BLaER1 treated with 17β-estradiol and CSF1 and Interleukin-3, amounts not matched to agents 10 nM and 100 nM (cell line): ENCODE results near the gene ANKRD13B.

Source experiments
- H3K27ac ChIP-seq, 11 experiments: shearing (Covaris generic); formaldehyde crosslinking; 2 replicates each; pipeline ENCODE4 v1.8.1; 2022
- H3K27me3 ChIP-seq, 11 experiments: shearing (Covaris generic); formaldehyde crosslinking; 2 replicates each; pipeline ENCODE4 v1.8.1; 2022
- H3K36me3 ChIP-seq, 11 experiments: shearing (Covaris generic); formaldehyde crosslinking; 2 replicates each; pipeline ENCODE4 v1.8.1; 2022
- H3K4me1 ChIP-seq, 10 experiments: shearing (Covaris generic); formaldehyde crosslinking; 2 replicates each; pipeline ENCODE4 v1.8.1; 2022
- H3K4me2 ChIP-seq, 11 experiments: shearing (Covaris generic); formaldehyde crosslinking; 2 replicates each; pipeline ENCODE4 v1.8.1; 2022
- H3K4me3 ChIP-seq, 10 experiments: shearing (Covaris generic); formaldehyde crosslinking; 2 replicates each; pipeline ENCODE4 v1.8.1; 2022
- H3K9ac ChIP-seq, 11 experiments: shearing (Covaris generic); formaldehyde crosslinking; 2 replicates each; pipeline ENCODE4 v1.8.1; 2022
- H3K9me3 ChIP-seq, 11 experiments: shearing (Covaris generic); formaldehyde crosslinking; replicated peaks in 1 of 11; 2 replicates each; pipeline ENCODE4 v1.8.1; 2022
- H4K20me1 ChIP-seq, 11 experiments: shearing (Covaris generic); formaldehyde crosslinking; 2 replicates each; pipeline ENCODE4 v1.8.1; 2022
- Cebpa-rat ChIP-seq, 11 experiments: shearing (Covaris generic); IDR thresholded peaks; 2 replicates each; pipeline ENCODE4 v1.8.1; 2022

The ANKRD13B gene

GRCh38 chr17:29608986-29609385, 16.1 kb downstream of the ANKRD13B start:
- H3K9ac ChIP-seq = peak overlapping the region in 1 of 11 experiments; percentile 5; a peak in 3 of 22 replicates

DNA sequence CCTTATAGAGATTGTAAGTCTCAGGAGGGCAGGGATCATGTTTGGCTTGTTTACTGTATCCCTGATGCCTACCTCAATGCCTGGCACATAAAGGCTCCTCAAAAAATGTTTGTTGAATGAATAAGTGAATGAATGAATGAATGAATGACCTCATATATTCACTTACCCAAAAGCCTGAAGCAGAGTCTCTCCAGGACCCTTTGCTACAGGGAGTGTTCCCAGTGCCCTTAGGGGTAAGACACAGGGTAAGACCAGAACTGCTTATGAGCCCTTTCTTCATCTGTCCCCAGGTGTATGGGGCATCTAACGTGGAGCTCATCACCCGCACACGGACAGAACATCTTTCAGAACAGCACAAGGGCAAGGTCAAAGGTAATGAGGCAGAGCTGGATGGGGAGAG, 17.5 kb downstream of the ANKRD13B start:
- no peak overlapping the region for H3K9ac ChIP-seq
- peaks cover 0 to 77% (median 26%) of the 10 kb centered on the region in 11 experiments; a peak in 15 of 22 replicates for H4K20me1 ChIP-seq
- H3K36me3 ChIP-seq = peaks cover 0 to 50% (median 32%) of the 10 kb centered on the region in 11 experiments; a peak in 17 of 22 replicates
- peaks cover 19 to 62% (median 45%) of the 10 kb centered on the region in 10 experiments for H3K4me1 ChIP-seq
- TF ChIP-seq Cebpa-rat (IDR thresholded peaks at IDR 0.05) = no peak
- H3K9me3 ChIP-seq = peaks cover 0 to 5% (median 0%) of the 10 kb centered on the region in 11 experiments; a peak in 1 of 22 replicates
- no peak overlapping the region for H3K4me2 ChIP-seq
- peaks cover 0 to 6% (median 0%) of the 10 kb centered on the region in 11 experiments; a peak in 5 of 22 replicates for H3K27me3 ChIP-seq
- H3K4me3 ChIP-seq = no peak overlapping the region
- H3K27ac ChIP-seq = no peak overlapping the region

More at GRCh38 chr17:29608986-29609385, 16.1 kb downstream of the ANKRD13B start:
- no peak for TF ChIP-seq Cebpa-rat (IDR thresholded peaks at IDR 0.05)
- H3K9me3 ChIP-seq = peaks cover 0 to 5% (median 0%) of the 10 kb centered on the region in 11 experiments; a peak in 1 of 22 replicates
- peaks cover 5 to 48% (median 31%) of the 10 kb centered on the region in 10 experiments for H3K4me1 ChIP-seq
- H3K36me3 ChIP-seq = peaks cover 0 to 50% (median 32%) of the 10 kb centered on the region in 11 experiments; a peak in 17 of 22 replicates
- peak overlapping the region in 1 of 11 experiments; percentile 28; a peak in 1 of 22 replicates for H3K4me2 ChIP-seq
- no peaks in the 10 kb centered on the region; a peak in 1 of 22 replicates for H3K27me3 ChIP-seq
- H3K4me3 ChIP-seq = no peak overlapping the region
- peaks cover 0 to 68% (median 18%) of the 10 kb centered on the region in 11 experiments; a peak in 13 of 22 replicates for H4K20me1 ChIP-seq
- 0 out of 22 replicates have a peak overlapping the region, but pooled peaks of 1 of the 11 experiments have one; percentile 8 for H3K27ac ChIP-seq

DNA sequence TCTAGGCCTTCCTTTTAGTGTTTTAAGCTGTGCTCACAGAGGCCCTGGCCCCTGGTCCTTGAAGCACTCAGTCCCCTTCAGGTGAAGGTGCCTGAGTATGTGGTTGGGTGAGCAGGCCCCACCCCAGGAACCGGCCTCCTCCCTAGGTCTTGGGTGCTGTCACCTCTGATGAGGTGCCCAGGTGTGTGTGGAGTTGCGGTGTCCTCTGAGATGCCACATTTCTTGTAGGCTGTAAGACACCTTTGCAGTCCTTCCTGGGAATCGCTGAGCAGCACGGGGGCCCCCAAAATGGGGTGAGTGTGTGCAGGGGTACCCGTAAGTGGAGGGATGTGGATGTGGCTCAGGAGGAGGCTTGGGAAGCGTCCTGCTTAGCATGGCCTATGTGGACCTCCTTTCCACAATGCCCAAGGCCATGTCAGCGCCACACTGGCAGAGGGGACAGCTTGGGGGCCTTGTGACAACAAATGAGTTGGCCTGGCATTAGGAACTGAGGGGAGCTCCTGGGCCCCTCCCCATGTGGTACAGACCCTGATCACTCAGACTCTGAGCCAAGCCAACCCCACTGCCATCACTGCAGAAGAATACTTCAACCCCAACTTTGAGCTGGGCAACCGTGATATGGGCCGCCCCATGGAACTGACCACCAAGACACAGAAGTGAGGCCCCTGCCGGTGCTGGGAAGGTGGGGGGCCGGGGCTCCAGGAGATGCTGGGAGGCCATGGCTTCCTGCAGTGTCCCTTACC, 18.6 kb downstream of the ANKRD13B start:
- no peak overlapping the region for H3K4me3 ChIP-seq
- H3K4me1 ChIP-seq = peaks cover 28 to 73% (median 56%) of the 10 kb centered on the region in 10 experiments
- H3K27me3 ChIP-seq = peaks cover 8 to 17% (median 10%) of the 10 kb centered on the region in 11 experiments
- H3K4me2 ChIP-seq = no peak overlapping the region
- H4K20me1 ChIP-seq = peaks cover 0 to 83% (median 34%) of the 10 kb centered on the region in 11 experiments; a peak in 18 of 22 replicates
- H3K9ac ChIP-seq = no peak overlapping the region
- no peak overlapping the region for H3K27ac ChIP-seq
- peaks cover 0 to 5% (median 0%) of the 10 kb centered on the region in 11 experiments; a peak in 1 of 22 replicates for H3K9me3 ChIP-seq
- peaks cover 0 to 50% (median 32%) of the 10 kb centered on the region in 11 experiments; a peak in 17 of 22 replicates for H3K36me3 ChIP-seq
- no peak for TF ChIP-seq Cebpa-rat (IDR thresholded peaks at IDR 0.05)

GRCh38 chr17:29612094-29612403, 19.1 kb downstream of the ANKRD13B start:
- Histone ChIP-seq H3K4me1 (peaks cover 33 to 76% (median 60%) of the 10 kb centered on the region in 10 experiments), H3K9me3 (peaks cover 0 to 5% (median 0%) of the 10 kb centered on the region in 11 experiments; a peak in 1 of 22 replicates), H3K36me3 (peaks cover 0 to 50% (median 32%) of the 10 kb centered on the region in 11 experiments; a peak in 17 of 22 replicates), H4K20me1 (peaks cover 0 to 83% (median 36%) of the 10 kb centered on the region in 11 experiments; a peak in 18 of 22 replicates), H3K4me3 (no peak overlapping the region), H3K9ac (no peak overlapping the region), H3K27ac (no peak overlapping the region), H3K4me2 (no peak overlapping the region), H3K27me3 (peaks cover 13 to 23% (median 16%) of the 10 kb centered on the region in 11 experiments)
- TF ChIP-seq Cebpa-rat (IDR thresholded peaks at IDR 0.05) = no peak

DNA sequence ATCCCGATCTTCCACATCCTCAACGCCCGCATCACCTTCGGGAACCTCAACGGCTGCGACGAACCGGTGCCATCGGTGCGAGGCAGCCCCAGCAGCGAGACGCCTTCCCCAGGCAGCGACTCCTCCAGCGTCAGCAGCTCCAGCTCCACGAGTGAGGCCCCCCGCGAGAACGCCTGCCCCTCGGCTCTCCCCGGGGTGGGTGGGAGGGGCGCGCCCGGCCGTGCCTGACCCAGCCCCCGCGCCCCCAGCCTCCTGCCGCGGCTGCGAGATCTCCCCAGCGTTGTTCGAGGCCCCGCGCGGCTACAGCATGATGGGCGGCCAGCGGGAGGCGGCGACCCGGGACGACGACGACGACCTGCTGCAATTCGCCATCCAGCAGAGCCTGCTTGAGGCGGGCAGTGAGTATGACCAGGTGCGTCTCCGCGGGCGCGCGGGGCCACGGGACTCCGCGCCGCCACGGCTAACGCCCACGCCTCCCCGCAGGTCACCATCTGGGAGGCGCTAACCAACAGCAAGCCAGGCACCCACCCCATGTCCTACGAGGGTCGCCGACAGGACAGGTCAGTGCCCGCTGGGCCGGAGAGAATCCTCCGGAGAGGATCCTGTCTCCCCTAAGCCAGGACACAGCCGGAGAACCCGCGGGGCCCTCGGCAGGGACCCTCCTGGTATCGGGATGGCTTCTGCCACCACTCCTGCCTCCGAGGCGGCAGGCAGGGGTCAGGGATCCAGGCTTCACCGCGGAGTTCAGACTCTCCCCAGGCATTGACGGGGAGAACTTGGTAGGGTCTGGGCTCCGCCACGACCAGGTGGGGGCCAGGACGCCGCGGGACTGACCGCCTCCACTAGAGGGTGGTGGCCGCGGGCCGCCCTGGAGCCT, 19.7 kb downstream of the ANKRD13B start:
- H3K4me2 ChIP-seq = peak overlapping the region; percentile 92 to 98 (median 95); a peak in 21 of 22 replicates
- H3K9ac ChIP-seq = peak overlapping the region in 5 of 11 experiments; percentile 35 to 57 (median 40); a peak in 7 of 22 replicates
- peaks cover 0 to 78% (median 30%) of the 10 kb centered on the region in 11 experiments; a peak in 18 of 22 replicates for H4K20me1 ChIP-seq
- peaks cover 0 to 5% (median 0%) of the 10 kb centered on the region in 11 experiments; a peak in 1 of 22 replicates for H3K9me3 ChIP-seq
- peak overlapping the region in 6 of 11 experiments; percentile 13 to 50 (median 38); a peak in 6 of 22 replicates for H3K27ac ChIP-seq
- H3K36me3 ChIP-seq = peaks cover 0 to 49% (median 32%) of the 10 kb centered on the region in 11 experiments; a peak in 17 of 22 replicates
- no peak for TF ChIP-seq Cebpa-rat (IDR thresholded peaks at IDR 0.05)
- H3K4me1 ChIP-seq = peaks cover 39 to 76% (median 60%) of the 10 kb centered on the region in 10 experiments
- H3K27me3 ChIP-seq = peaks cover 13 to 28% (median 21%) of the 10 kb centered on the region in 11 experiments
- peak overlapping the region in 4 of 10 experiments; percentile 40 to 52 (median 46); a peak in 6 of 20 replicates for H3K4me3 ChIP-seq

GRCh38 chr17:29613352-29613837, 20.5 kb downstream of the ANKRD13B start:
- H3K27ac ChIP-seq = peak overlapping the region in 6 of 11 experiments; percentile 13 to 50 (median 42); a peak in 6 of 22 replicates
- peaks cover 0 to 71% (median 22%) of the 10 kb centered on the region in 11 experiments; a peak in 18 of 22 replicates for H4K20me1 ChIP-seq
- TF ChIP-seq Cebpa-rat (IDR thresholded peaks at IDR 0.05) = no peak
- H3K4me2 ChIP-seq = peak overlapping the region; percentile 92 to 98 (median 95)
- H3K27me3 ChIP-seq = peaks cover 13 to 28% (median 22%) of the 10 kb centered on the region in 11 experiments
- H3K9ac ChIP-seq = peak overlapping the region in 10 of 11 experiments; percentile 17 to 65 (median 38); a peak in 18 of 22 replicates
- peaks cover 0 to 5% (median 0%) of the 10 kb centered on the region in 11 experiments; a peak in 1 of 22 replicates for H3K9me3 ChIP-seq
- H3K4me1 ChIP-seq = peaks cover 43 to 76% (median 63%) of the 10 kb centered on the region in 10 experiments
- peak overlapping the region in 5 of 10 experiments; percentile 13 to 52 (median 41); a peak in 9 of 20 replicates for H3K4me3 ChIP-seq
- peaks cover 0 to 42% (median 32%) of the 10 kb centered on the region in 11 experiments; a peak in 17 of 22 replicates for H3K36me3 ChIP-seq

- H3K9ac ChIP-seq = peak overlapping the region in 10 of 11 experiments; percentile 17 to 65 (median 38); a peak in 16 of 22 replicates
- peak overlapping the region; percentile 92 to 98 (median 95) for H3K4me2 ChIP-seq
- H3K4me1 ChIP-seq = peaks cover 48 to 76% (median 67%) of the 10 kb centered on the region in 10 experiments
- peaks cover 0 to 37% (median 29%) of the 10 kb centered on the region in 11 experiments; a peak in 17 of 22 replicates for H3K36me3 ChIP-seq
- peak overlapping the region in 3 of 11 experiments; percentile 9 to 39 (median 19); a peak in 3 of 22 replicates for H3K27ac ChIP-seq
- no peak for TF ChIP-seq Cebpa-rat (IDR thresholded peaks at IDR 0.05)
- peaks cover 13 to 28% (median 22%) of the 10 kb centered on the region in 11 experiments for H3K27me3 ChIP-seq
- H3K9me3 ChIP-seq = peaks cover 0 to 5% (median 0%) of the 10 kb centered on the region in 11 experiments; a peak in 1 of 22 replicates
- H4K20me1 ChIP-seq = peaks cover 0 to 66% (median 22%) of the 10 kb centered on the region in 11 experiments; a peak in 18 of 22 replicates
- peak overlapping the region in 5 of 10 experiments; percentile 13 to 52 (median 41); a peak in 7 of 20 replicates for H3K4me3 ChIP-seq
Observed at GRCh38 chr17:29613856-29614255, 20.9 kb downstream of the ANKRD13B start.
